ENCODE results near the gene SIM1.
"Not testable (repeated sequence)": the region's sequence is repeated elsewhere in the genome, so short reads cannot be mapped to it uniquely, and the experiment has no call there.

The SIM1 gene

GRCh38 chr6:100417036-100417435 is 47.7 kb downstream of the SIM1 start:
- no peak for DNase-seq

DNA sequence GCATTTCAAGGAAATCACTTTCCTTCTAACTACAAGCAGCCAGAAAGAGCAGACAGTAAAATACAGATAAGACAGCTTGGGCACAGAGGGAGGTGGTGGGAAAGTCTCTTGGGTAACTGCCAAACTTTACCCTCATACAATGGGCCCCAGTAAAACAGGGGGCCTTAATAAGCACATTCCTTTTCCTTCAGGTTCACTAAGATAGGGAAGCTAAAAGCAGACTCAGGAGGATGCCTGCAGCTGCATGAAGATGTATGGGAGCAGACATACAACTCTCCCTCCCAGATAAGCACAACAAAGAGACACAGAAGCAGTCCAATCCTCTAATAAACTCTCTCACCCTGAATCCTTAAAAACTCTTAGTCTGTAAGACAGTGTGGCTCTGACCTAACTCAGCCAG is 49.0 kb downstream of the SIM1 start:
- DNase-seq, result no peak

GRCh38 chr6:100412872-100413271 is 51.8 kb downstream of the SIM1 start:
- DNase-seq, result no peak

DNA sequence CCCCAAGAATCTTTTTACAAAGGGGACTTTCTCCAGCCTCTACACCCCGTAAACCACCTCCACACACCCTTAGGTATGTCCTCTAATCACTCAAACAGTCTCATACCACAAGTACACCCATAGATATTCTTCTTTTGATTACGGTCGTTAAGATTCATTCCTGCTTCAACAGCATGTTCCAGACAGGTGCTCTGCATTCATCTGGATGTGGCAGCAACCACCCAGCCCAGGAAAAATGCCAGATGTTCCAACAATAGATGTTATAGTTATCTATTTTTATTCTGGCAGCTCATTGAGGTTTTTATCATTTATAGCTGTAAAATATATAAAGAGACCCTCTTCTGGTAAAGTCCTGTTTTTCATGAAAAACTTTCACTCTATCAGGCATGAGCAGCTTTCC is 60.7 kb downstream of the SIM1 start:
- no peak for DNase-seq

DNA sequence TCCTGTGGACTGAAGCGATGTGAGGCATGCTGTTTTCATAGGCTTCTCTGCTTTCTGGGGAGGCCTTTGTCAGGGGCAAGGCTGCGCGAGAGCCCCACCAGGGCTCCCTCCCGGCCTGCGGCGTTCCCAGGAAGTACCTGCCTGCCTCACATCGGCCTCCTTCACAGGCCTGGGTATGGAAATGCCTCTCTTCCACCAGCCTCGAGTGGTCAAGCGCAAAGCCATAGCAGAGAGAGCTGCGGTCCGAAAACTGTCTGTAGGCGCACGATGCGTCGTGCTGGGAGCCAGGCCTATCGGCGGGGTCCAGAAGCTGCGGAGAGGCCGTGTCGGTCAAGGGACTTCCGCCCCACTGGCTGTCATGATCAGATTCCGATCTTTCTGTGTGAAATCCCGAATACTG is 71.2 kb downstream of the SIM1 start:
- no peak for DNase-seq

DNA sequence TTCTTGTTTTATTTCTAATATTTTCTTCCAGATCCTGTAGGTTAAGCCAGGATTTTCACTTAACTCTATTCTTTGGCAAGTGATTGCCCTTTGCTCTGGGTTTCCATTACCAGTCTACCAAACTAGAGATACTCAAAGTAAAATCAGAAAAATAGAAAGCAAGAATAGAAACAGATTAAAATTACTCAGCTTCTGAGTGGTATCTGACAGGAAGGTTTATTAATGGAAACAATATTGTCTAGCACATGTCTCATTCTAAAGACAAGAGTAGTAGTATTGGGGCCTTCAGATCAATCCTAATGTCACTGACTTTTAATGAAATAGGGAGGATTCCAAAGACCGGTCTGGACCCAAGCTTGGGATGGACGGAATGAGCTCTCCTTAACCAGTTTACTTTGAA is 72.3 kb downstream of the SIM1 start:
- DNase-seq, result no peak

DNA sequence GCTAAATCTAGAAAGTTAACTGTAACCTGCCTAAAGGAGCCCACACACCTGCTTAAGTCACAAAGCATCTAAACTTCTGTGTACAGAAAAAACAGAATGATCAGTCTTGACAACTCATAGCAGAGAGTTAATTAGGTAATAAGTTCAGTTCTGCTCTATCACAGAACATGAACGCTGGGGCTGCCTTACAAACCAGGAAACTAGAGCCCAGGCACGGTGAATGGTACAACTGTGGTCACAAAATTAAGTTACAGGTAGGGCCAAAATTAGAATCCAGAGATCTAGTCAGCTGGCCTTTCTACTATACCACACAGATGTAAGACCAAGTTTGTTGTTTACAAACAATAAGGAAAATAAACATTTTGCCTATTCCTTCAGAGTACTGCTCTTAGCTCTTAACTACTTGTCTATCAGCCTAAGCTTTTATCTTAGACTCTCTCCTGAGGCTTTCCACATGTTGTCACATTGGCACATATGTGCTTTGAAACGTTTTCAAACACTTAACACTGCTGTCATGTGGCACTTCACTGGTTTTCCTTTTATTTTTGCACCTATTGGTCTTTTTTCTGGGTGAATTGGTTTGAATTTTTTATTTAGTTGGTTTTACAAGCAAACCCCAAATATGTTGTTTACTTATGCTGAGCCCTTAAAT is 75.7 kb downstream of the SIM1 start:
- no peak for DNase-seq

GRCh38 chr6:100382767-100383195 is 81.9 kb downstream of the SIM1 start:
- DNase-seq, result no peak

GRCh38 chr6:100382031-100382430 is 82.7 kb downstream of the SIM1 start:
- DNase-seq, result no peak

DNA sequence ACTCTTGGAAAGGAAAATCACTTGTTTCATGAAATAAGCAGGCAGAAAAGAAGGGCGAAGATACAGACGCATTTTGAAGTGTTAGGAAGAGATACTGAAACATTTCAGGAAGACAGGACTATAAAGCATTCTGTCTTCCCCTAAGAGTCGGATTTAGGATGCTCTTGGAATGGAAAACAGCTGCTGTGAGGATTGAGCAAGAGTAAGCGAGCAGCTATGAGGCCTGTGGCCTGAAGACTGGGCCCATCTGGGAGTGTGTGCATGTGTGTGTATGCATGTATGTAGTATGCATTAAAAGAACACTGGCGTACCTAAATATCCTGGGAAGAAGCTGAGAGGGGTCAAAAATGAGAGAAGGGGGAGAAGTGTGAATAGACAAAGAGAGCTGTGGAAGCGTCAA is 83.6 kb downstream of the SIM1 start:
- no peak for DNase-seq

DNA sequence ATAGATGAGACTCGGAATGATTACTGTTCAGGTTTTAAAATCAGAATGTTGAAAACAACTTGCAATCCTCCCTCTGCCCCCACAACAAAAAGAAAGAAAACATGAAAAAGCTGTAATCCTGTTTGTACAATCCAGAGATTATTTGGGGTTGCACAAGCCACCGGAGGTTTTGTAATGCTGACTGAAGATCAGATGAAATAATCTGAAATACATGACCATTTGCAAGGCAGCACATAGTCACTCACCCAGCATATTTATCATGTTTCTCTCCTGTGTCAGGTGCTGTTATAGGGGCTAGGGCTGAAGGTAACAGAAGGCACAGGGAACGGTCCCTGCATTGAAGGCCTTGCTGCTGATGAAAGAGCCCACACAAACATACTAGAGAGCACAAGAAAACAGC is 85.3 kb downstream of the SIM1 start:
- no peak for DNase-seq

DNA sequence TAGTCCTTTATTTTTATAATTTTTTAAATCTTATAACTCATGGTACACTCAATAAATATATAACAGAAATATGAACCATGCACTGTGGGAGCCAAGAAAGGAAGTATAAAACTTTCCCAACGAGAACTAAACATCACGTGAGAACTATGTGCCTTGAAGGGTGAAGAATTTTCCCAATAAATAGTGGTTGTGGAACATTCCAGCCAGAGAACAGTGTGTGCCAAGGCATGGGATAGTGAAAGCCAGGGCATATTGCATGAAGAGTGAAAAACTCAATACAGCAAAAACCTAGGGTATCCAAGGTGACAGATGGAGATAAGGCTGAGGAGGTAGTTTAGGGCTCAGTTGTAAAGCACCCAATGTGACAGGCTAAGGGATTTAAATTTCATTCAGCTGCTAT is 86.1 kb downstream of the SIM1 start:
- no peak for DNase-seq

DNA sequence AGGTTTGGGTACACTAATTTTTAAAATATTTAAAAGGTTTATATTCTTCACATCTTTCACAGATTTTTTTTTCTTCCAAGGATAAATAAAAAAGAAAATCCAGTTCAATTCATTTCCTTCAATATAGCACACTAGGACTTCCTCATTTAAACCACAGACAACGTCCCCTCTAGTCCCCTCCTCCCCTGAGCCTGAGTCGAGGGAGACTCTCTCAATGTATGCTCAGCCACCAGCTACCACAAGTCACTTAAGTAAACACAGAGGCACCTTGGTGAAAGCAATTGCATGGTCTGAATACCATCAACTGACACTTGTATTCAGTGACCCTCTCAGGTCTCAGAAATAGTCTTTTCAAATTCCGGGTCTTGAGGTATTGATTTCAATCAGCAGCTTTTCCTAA is 88.6 kb downstream of the SIM1 start:
- no peak for DNase-seq

DNA sequence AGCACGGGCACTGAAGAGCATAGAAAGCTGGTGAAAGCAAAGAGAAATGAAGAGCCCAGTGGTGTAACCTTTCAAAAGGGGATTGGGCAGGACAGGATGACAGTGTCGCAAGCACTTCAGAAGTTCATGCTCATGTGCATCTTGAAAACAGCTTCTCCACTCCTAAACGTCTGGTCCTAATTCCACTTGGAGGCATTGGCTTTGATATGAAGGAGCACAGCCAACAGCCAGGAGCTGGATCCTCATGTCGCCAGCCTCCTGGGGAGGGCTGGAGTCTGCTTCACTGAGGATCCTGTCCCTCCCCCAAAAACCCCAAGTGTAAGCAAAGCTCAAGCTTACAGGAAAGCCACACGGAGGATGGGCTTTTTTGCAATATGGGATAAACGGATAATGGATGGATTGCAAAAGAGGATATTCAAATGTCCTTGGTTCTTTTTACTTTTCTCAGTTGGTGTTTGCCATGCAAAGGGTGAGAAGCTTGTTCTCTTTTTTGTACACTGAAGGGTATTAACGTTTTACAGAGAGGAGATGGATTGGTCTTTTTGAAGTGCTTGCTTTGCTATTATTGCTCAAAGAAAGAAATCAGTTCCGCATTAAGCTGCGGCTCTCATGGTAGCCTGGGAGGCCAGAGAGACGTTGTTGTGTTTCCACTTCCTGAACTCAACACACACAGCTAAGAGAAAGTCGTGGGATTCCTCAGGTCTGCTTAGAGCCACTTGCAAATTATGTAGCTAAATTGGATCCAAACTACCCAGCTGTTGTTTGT is 92.2 kb downstream of the SIM1 start:
- DNase-seq, result no peak

DNA sequence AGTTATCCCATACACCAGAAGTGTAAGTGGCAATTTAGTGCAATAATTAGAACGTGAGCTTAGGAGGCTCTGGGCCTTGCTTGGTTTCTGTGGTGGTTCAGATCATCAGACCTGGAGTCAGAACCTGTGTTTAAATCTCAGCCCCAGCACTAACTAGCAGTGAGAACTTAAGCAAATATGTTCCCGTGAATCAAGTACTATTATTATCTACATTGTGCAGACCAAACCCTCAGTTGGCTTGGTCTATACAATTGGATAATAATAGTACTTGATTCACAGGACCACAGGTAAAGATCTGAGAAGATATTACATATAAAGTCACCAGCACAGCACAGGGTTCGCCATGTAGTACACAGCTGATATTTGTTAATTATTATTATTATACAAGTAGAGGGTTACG is 93.1 kb downstream of the SIM1 start:
- no peak for DNase-seq

DNA sequence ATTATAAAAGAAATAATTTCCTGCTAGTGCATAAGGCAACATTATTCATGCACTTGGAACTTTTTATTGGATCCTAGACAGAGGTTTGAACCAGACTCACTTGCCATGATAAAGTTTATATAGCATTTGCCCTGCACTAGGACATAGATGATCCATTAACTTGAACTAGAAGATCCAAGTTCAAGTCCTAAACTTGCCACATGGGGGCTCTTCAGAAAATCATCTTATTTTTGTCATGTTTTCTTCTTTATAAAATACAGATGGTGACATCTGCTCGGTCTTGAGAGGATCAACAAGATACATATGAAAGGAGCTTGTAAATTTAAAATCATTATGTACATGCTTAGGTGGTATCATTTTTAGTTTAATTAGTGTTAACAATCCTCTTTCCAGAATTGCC is 94.5 kb downstream of the SIM1 start:
- DNase-seq, result no peak

DNA sequence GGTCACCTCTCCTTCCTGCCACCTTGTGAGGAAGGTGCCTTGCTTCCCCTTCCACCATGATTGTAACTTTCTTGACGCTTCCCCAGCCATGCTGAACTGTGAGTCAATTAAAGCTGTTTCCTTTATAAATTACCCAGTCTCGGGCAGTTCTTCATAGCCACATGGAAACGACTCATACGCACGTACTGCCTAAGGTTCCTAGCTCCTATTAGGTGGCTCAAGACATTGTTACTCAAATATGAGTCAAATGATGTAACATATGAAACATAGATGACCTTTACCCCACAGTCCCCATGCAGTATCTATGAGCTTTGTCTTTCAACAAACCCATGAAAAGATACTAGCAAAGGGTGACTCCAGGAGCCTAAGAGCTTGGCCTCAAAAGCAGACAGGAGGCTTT is 98.3 kb downstream of the SIM1 start:
- no peak for DNase-seq

DNA sequence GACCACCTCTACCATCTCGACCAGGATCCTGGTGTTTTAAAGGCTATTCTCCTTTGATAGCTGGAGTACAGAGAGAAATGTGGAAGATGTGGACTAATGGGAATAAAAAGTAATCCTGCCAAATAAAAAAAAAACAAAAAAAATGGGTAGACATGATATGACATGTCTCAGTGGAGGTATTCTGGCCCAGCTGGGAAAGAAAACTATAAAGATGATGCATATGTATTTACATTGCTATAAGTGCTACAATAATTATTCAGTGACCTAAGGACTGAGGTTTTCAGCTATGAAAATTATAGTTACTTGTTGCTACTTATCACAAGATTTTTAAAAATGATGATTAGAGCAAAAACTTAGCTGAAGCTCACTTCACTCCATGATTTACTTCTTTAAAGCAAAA is 101.1 kb downstream of the SIM1 start:
- DNase-seq, result no peak

GRCh38 chr6:100354736-100355641 is 109.7 kb downstream of the SIM1 start:
- not testable (repeated sequence) for DNase-seq

DNA sequence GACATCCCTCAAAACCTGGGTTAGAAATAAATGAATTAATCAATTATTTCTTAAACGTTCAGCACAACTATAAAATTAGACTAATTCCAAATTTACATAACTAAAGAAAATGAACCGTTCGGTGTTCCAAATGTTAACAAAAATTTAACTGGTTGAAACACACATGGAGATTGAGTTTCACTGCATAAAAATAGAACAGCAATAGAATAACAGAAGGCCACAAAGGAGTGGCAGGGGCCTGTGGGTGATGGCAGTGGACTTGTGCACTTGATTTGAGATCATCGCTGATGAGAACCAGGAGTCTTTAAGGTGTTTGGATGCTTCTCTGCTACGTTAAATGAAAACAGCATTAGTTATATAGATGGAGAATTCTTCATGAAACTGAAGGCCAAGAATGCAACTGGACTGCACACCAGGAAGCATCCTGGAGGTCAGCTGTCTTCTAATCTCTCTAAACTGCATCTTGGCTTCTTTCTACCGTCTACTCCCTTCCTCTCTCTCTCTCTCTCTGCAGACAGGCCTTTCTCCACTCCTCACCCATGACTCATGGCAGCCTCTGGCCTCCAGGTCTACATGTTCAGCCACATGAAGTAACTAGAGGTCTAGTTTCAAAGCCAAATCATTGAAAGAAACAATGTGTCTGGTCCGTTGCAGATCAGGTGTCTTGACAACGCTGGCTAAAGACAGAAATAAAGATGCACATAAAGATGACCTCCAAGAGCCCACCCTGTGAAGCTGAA is 111.3 kb downstream of the SIM1 start:
- DNase-seq, result no peak

DNA sequence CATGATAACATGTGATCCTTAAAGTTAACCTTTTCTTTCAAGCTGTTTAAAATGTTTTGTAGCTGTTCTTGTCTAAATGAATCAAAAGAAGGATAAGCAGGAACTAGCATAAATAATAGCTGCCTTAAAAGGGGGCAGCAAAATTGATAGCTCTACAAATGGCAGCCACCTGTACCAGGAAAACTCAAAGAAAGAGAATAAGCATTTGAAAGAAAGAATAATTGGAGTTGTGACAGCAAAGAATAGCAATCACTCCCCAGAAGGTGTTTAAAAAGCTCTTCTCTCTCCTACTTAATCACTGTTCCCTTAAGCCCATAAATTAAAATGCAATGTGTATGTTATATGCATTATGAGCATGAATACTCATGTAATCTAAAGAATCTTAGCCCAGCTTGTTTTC is 114.6 kb downstream of the SIM1 start:
- DNase-seq, result no peak

DNA sequence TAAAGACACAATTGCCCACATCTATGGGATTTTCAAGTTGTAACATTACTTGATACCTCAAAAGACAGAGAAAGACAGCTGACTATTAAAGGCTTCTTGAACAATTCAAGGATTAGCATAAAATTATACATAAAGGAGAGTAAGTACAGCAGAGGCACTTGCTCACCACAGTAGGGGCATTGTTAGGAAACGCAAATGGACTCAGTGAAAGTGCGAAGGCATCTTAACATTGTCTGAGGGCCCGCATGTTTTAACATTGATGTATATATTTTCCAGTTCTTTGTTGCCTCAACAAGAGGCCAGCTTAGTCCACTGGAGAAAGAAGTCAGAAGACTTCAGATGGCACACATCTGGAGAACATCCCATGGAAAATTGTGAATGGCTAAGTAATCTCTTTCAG is 115.4 kb downstream of the SIM1 start:
- DNase-seq, result no peak

GRCh38 chr6:100347901-100348550 is 116.7 kb downstream of the SIM1 start:
- DNase-seq, result no peak

All from activated CD8-positive, alpha-beta memory T cell treated with anti-CD3 and anti-CD28 coated beads for 24 hours (primary cell).